Neural cell (in vitro differentiated cells): Measurements from ENCODE around the gene SLC49A4. TPM values are rescaled to one million over a fixed set of nuclear protein-coding genes. Genes with fewer than 3 reads are reported as not detected.

Experiments used
- H2AFZ ChIP-seq: fragments of 200-600, 300-800 bp; sonication (generic), shearing (Covaris generic); 2 replicates; pipeline ENCODE4 v1.6.0; 2014; ENCODE audit warnings: low read depth, mild to moderate bottlenecking, antibody characterized with exemption, low read length, moderate library complexity
- H3F3A ChIP-seq: fragments of 200-600 bp; shearing (Covaris generic); 2 replicates; pipeline ENCODE4 v1.6.1; 2016; ENCODE audit warnings: mild to moderate bottlenecking, moderate library complexity, mixed read lengths, antibody characterized with exemption, low read length; ENCODE audit not compliant: insufficient read depth, poor library complexity, severe bottlenecking
- H3K27ac ChIP-seq: fragments of 200-600, 300-800 bp; sonication (generic), shearing (Covaris generic); 2 replicates; pipeline ENCODE4 v1.5.1; 2014; ENCODE audit warnings: mild to moderate bottlenecking, low read length, moderate library complexity
- H3K27me3 ChIP-seq: fragments of 300-800, 200-600 bp; sonication (generic), shearing (Covaris generic); 2 replicates; pipeline ENCODE4 v1.6.0; 2014; ENCODE audit warnings: mild to moderate bottlenecking, low read depth, low read length, moderate library complexity; ENCODE audit not compliant: insufficient read depth
- H3K36me3 ChIP-seq: fragments of 300-800, 200-600 bp; sonication (generic), shearing (Covaris generic); 2 replicates; pipeline ENCODE4 v1.5.1; 2014; ENCODE audit warnings: mild to moderate bottlenecking, antibody characterized with exemption, low read length, moderate library complexity; ENCODE audit not compliant: insufficient read depth
- H3K4me2 ChIP-seq: fragments of 300-800, 200-600 bp; sonication (generic), shearing (Covaris generic); 2 replicates; pipeline ENCODE4 v1.6.0; 2014; ENCODE audit warnings: mild to moderate bottlenecking, low read length
- H3K4me3 ChIP-seq: fragments of 300-800, 200-600 bp; sonication (generic), shearing (Covaris generic); 2 replicates; pipeline ENCODE4 v1.5.1; 2014; ENCODE audit warnings: mild to moderate bottlenecking, low read length, moderate library complexity
- H3K79me2 ChIP-seq: fragments of 200-600 bp; shearing (Covaris generic); replicated peaks from 2 replicates; pipeline ENCODE4 v1.6.0; 2014; ENCODE audit warnings: mild to moderate bottlenecking, low read length, moderate library complexity; ENCODE audit not compliant: insufficient read depth
- H3K9ac ChIP-seq: fragments of 300-800, 200-600 bp; sonication (generic), shearing (Covaris generic); 2 replicates; pipeline ENCODE4 v1.6.1; 2016; ENCODE audit warnings: mild to moderate bottlenecking, low read length, mixed read lengths
- H3K9me2 ChIP-seq: fragments of 200-600 bp; shearing (Covaris generic); 2 replicates; pipeline ENCODE4 v1.6.1; 2016; ENCODE audit warnings: mild to moderate bottlenecking, low read length, mixed read lengths; ENCODE audit not compliant: insufficient read depth
- H3K9me3 ChIP-seq: fragments of 200-600, 300-800 bp; sonication (generic), shearing (Covaris generic); 2 replicates; pipeline ENCODE4 v1.6.1; 2016; ENCODE audit warnings: mild to moderate bottlenecking, mixed run types, low read length, moderate library complexity, mixed read lengths
- H4K20me1 ChIP-seq: fragments of 200-600 bp; shearing (Covaris generic); 2 replicates; pipeline ENCODE4 v1.6.1; 2016; ENCODE audit warnings: mild to moderate bottlenecking, mixed run types; ENCODE audit not compliant: insufficient read depth
- CTCF ChIP-seq: fragments of 450-650 bp; IDR thresholded peaks from 2 replicates; pipeline ENCODE4 v1.5.1; 2014; ENCODE audit warnings: antibody characterized with exemption, mild to moderate bottlenecking, moderate library complexity; ENCODE audit not compliant: poor library complexity, severe bottlenecking
- EP300 ChIP-seq: fragments of 450-650 bp; conservative IDR thresholded peaks from 2 replicates; pipeline ENCODE4 v1.6.1; 2014; ENCODE audit warnings: antibody characterized with exemption, mild to moderate bottlenecking, moderate library complexity; ENCODE audit not compliant: poor library complexity, severe bottlenecking
- EZH2 ChIP-seq: fragments of 200-600, 300-800 bp; shearing (Covaris generic), sonication (generic); IDR thresholded peaks from 2 replicates; pipeline ENCODE4 v1.6.1; 2014; ENCODE audit warnings: antibody characterized with exemption, low read length, borderline replicate concordance, mild to moderate bottlenecking; ENCODE audit not compliant: insufficient read depth, poor library complexity, severe bottlenecking
- MXI1 ChIP-seq: fragments of 450-650 bp; conservative IDR thresholded peaks from 2 replicates; pipeline ENCODE4 v1.6.1; 2014; ENCODE audit warnings: antibody characterized with exemption, mild to moderate bottlenecking; ENCODE audit not compliant: poor library complexity, severe bottlenecking
- POLR2AphosphoS5 ChIP-seq: IDR thresholded peaks from 2 replicates; pipeline ENCODE4 v1.6.1; 2012
- RAD21 ChIP-seq: fragments of 450-650 bp; conservative IDR thresholded peaks from 2 replicates; pipeline ENCODE4 v1.6.1; 2014; ENCODE audit warnings: antibody characterized with exemption, mild to moderate bottlenecking, moderate library complexity
- REST ChIP-seq: IDR thresholded peaks from 2 replicates; pipeline ENCODE4 v1.6.1; 2012; ENCODE audit warnings: borderline replicate concordance
- SMC3 ChIP-seq: fragments of 450-650 bp; conservative IDR thresholded peaks from 2 replicates; pipeline ENCODE4 v1.6.1; 2014; ENCODE audit warnings: antibody characterized with exemption, mild to moderate bottlenecking, moderate library complexity; ENCODE audit not compliant: poor library complexity
- TAF1 ChIP-seq: IDR thresholded peaks from 2 replicates; pipeline ENCODE4 v1.6.1; 2012; ENCODE audit warnings: low read depth
- polyA plus RNA-seq: library from polyadenylated mRNA; depleted of rRNA; stranded (reverse); fragments of >200 nt; gene quantifications from 2 replicates; pipeline ENCODE4 v1.2.3, GENCODE V29; 2014

SLC49A4 gene
- polyA plus RNA-seq, 1 donor from 2014 or later, result 16.2 TPM

GRCh38 chr3:122766430-122766829 lies 28.4 kb upstream of the SLC49A4 start:
- no peak for TF ChIP-seq SMC3
- TF ChIP-seq TAF1, result no peak
- TF ChIP-seq EZH2, result no peak
- TF ChIP-seq RAD21, result no peak
- no peak for TF ChIP-seq REST
- TF ChIP-seq EP300, result no peak
- no peak for TF ChIP-seq CTCF
- no peak for TF ChIP-seq POLR2AphosphoS5
- TF ChIP-seq MXI1, result no peak
- no peaks in the 10 kb centered on the region for H3K36me3 ChIP-seq
- no peaks in the 10 kb centered on the region for H3K9me3 ChIP-seq
- no peaks in the 10 kb centered on the region for H3K27me3 ChIP-seq
- no peak overlapping the region for H3K4me3 ChIP-seq
- H3K9ac ChIP-seq, result no peak overlapping the region
- H4K20me1 ChIP-seq, result no peaks in the 10 kb centered on the region
- no peaks in the 10 kb centered on the region for H3K9me2 ChIP-seq
- H3K79me2 ChIP-seq, result no peaks in the 10 kb centered on the region
- no peaks in the 10 kb centered on the region for H3F3A ChIP-seq
- no peak overlapping the region for H2AFZ ChIP-seq
- H3K27ac ChIP-seq, result no peak overlapping the region
- no peak overlapping the region for H3K4me2 ChIP-seq

- Histone ChIP-seq H3K79me2 (no peaks in the 10 kb centered on the region), H3K9ac (no peak overlapping the region), H2AFZ (no peak overlapping the region), H3K36me3 (no peaks in the 10 kb centered on the region), H3F3A (no peaks in the 10 kb centered on the region), H3K9me2 (no peaks in the 10 kb centered on the region), H3K9me3 (no peaks in the 10 kb centered on the region), H3K4me3 (no peak overlapping the region), H3K27me3 (no peaks in the 10 kb centered on the region), H4K20me1 (no peaks in the 10 kb centered on the region), H3K4me2 (no peak overlapping the region), H3K27ac (no peak overlapping the region)
- TF ChIP-seq CTCF (no peak), EZH2 (no peak), SMC3 (no peak), RAD21 (no peak), TAF1 (no peak), EP300 (no peak), REST (no peak), MXI1 (no peak), POLR2AphosphoS5 (no peak)
Observed at GRCh38 chr3:122767540-122768372, 27.1 kb upstream of the SLC49A4 start.
